ENCODE data around the gene RSPH10B.
"Not testable (repeated sequence)": the region's sequence is repeated elsewhere in the genome, so short reads cannot be mapped to it uniquely, and the experiment has no call there.

RSPH10B gene

DNA sequence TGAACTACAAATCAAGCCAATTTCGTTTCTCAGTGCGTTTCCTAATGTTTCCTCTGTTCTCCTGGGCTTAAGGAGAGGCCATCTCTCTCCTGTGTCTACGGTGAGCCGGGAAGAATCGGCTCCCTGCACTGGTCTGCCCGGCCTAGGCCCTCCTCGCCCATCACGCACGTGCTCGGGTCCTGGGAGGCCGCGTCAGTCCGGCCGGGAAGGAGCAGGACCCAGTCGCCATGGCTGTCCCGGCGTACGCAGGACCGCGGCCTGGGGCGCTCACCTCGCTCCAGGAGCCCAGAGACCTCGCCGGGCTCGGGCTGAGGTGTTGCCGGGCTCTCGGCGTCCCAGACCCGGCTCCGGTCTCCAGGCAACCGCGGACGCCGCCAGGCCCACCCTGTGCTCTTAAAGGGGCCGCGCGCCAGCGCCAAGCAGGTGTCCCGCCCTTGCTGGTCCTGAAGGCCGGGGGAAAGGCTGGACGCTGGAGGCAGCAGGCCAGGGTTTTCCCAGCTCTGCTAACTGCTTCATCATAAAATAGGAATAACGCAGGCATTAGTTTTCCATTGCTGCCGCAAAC, at the start of gene RSPH10B:
RSPH10B (minus strand) TSS at position 343 of the 565 bp plus-strand sequence. CDS start 3,573 bp downstream, outside the sequence.
- in situ Hi-C loops (cut with HindIII; ENCODE audit: low pct_ligation_motif_present, low sequenced_read_pairs); H3K4me3 ChIP-seq (ENCODE audit: low read depth, low read length); DNase-seq; H3K27ac ChIP-seq; H3K27me3 ChIP-seq (replicated peaks); H3K36me3 ChIP-seq (replicated peaks): not testable (repeated sequence)

GRCh38 chr7:6016653-6016966, 46.1 kb upstream of the RSPH10B start:
- peaks cover 59% of the 10 kb centered on the region for H3K36me3 ChIP-seq (replicated peaks)
- TF ChIP-seq CTCF (IDR thresholded peaks at IDR 0.05; ENCODE audit: low read depth, low read length, missing control alignments), result no peak

DNA sequence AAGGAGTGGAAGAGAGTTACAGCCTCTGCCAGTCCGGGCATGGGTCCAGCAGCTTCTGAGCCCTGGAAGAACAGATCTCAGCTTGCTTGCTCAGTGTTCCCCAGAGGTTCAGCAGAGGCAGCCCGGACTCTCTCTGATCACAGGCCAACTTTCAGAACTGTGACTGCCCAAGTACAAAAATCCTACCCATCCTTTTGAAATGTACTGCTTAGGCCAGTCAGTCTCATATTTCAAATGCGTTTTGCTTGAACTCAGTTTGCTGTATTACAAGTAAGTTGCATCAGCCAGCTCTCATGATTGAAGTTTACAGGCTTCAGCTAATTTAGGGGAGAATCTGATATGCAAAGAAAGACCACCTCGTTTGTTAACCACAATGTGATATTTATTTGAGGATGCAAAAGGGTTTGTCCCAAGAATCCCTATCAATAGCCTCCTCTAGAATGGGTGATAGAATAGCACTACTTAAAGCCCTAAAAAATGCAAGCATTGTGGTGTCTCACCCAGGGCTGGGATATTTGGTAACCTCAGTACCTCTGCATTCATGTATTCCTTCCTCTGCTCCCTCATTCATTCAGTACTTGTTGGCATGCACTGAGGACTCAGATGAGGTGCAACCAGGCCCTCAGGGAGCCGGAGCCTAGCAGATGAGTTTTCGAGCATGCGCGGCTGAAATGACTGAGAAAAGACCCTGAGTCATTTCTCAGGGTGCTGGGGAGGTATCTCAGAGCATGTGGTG, 45.6 kb upstream of the RSPH10B start:
- Histone ChIP-seq H3K27ac (peak overlapping the region; percentile 89), H3K27me3 (replicated peaks) (no peaks in the 10 kb centered on the region), H3K4me3 (ENCODE audit: low read depth, low read length) (no peak overlapping the region), H3K36me3 (replicated peaks) (peaks cover 55% of the 10 kb centered on the region)
- in situ Hi-C loops (cut with HindIII; ENCODE audit: low pct_ligation_motif_present, low sequenced_read_pairs), result no loop called here
- peak; percentile 71 for DNase-seq
- TF ChIP-seq CTCF (IDR thresholded peaks at IDR 0.05; ENCODE audit: low read depth, low read length, missing control alignments), result no peak

More at GRCh38 chr7:6016653-6016966, 46.1 kb upstream of the RSPH10B start:
- no peaks in the 10 kb centered on the region for H3K27me3 ChIP-seq (replicated peaks)
- in situ Hi-C loops (cut with HindIII; ENCODE audit: low pct_ligation_motif_present, low sequenced_read_pairs), result no loop called here
- no peak overlapping the region for H3K4me3 ChIP-seq (ENCODE audit: low read depth, low read length)
- peak overlapping the region; percentile 89 for H3K27ac ChIP-seq
- no peak for DNase-seq

GRCh38 chr7:6012355-6013104, 42.0 kb upstream of the RSPH10B start:
- Histone ChIP-seq H3K4me3 (ENCODE audit: low read depth, low read length) (no peak overlapping the region), H3K27ac (no peak overlapping the region), H3K36me3 (replicated peaks) (peaks cover 23% of the 10 kb centered on the region), H3K27me3 (replicated peaks) (no peaks in the 10 kb centered on the region)
- in situ Hi-C loops (cut with HindIII; ENCODE audit: low pct_ligation_motif_present, low sequenced_read_pairs), result no loop called here
- DNase-seq, result peak; percentile 9
- no peak for TF ChIP-seq CTCF (IDR thresholded peaks at IDR 0.05; ENCODE audit: low read depth, low read length, missing control alignments)

DNA sequence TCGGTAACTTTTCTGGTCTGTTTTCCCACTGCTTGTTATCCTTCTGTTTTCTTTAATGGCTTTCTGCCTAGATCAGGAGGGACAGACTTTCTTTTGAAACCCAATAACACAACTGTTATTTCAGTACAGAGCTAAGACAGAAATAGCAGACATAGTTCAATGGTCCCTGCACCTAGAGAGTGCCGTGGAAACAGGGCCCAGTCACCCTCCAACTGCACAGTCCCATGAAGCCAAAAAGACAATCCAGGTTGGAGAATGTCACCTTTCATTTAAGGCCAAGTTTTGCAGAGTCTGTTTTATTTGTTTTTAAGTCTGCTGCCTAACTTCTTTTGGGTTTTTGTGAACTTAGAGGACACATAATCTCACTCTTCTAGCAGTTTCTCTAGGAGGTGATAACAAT, 41.1 kb upstream of the RSPH10B start:
- Histone ChIP-seq H3K4me3 (ENCODE audit: low read depth, low read length) (no peak overlapping the region), H3K27me3 (replicated peaks) (no peaks in the 10 kb centered on the region), H3K27ac (no peak overlapping the region), H3K36me3 (replicated peaks) (peaks cover 15% of the 10 kb centered on the region)
- in situ Hi-C loops (cut with HindIII; ENCODE audit: low pct_ligation_motif_present, low sequenced_read_pairs), result no loop called here
- no peak for DNase-seq
- TF ChIP-seq CTCF (IDR thresholded peaks at IDR 0.05; ENCODE audit: low read depth, low read length, missing control alignments), result no peak

GRCh38 chr7:6010370-6010769, 39.9 kb upstream of the RSPH10B start:
- peak overlapping the region; percentile 88 for H3K4me3 ChIP-seq (ENCODE audit: low read depth, low read length)
- H3K36me3 ChIP-seq (replicated peaks); H3K27ac ChIP-seq; in situ Hi-C loops (cut with HindIII; ENCODE audit: low pct_ligation_motif_present, low sequenced_read_pairs); H3K27me3 ChIP-seq (replicated peaks); DNase-seq: not testable (repeated sequence)

Measured in brain microvascular endothelial cell (primary cell).